ENCODE measurements around the gene SPATA31D1.

GRCh38 chr9:82011133-82011532, 22.6 kb downstream of the SPATA31D1 start:
- TF ChIP-seq POLR2A (IDR thresholded peaks at IDR 0.05) = no peak
- TF ChIP-seq CTCF (IDR thresholded peaks at IDR 0.05) = no peak

Data from tibial nerve (tissue), 3 donors.